HepG2 (cell line): ENCODE data around the gene CD248. TPM values are rescaled to one million over a fixed set of nuclear protein-coding genes. Genes with fewer than 3 reads are reported as not detected.

Experiments used
- AGO1 ChIP-seq: fragments of 200-400 bp; formaldehyde crosslinking; IDR thresholded peaks from 2 replicates; pipeline ENCODE4 v1.6.1; 2017; ENCODE audit warnings: mild to moderate bottlenecking, low read depth, low read length, moderate library complexity; ENCODE audit not compliant: poor library complexity, severe bottlenecking
- EED ChIP-seq: sonication (generic); formaldehyde crosslinking; IDR thresholded peaks from 2 replicates; pipeline ENCODE4 v1.5.0; 2020; ENCODE audit warnings: mild to moderate bottlenecking, missing genetic modification reagents
- FOXK2 ChIP-seq: fragments of 450-650 bp; IDR thresholded peaks from 2 replicates; pipeline ENCODE4 v1.6.1; 2016
- GFI1 ChIP-seq: sonication (generic); formaldehyde crosslinking; IDR thresholded peaks from 2 replicates; pipeline ENCODE4 v1.5.0; 2020; ENCODE audit warnings: missing genetic modification reagents, mild to moderate bottlenecking, borderline replicate concordance
- HES4 ChIP-seq: sonication (generic); formaldehyde crosslinking; IDR thresholded peaks from 2 replicates; pipeline ENCODE4 v1.9.0; 2021; ENCODE audit warnings: mild to moderate bottlenecking, missing genetic modification reagents, borderline replicate concordance
- KMT2A ChIP-seq: sonication (generic); formaldehyde crosslinking; IDR thresholded peaks from 2 replicates; pipeline ENCODE4 v1.4.0; 2020; ENCODE audit warnings: missing genetic modification reagents
- MTA1 ChIP-seq: sonication (generic); formaldehyde crosslinking; IDR thresholded peaks from 2 replicates; pipeline ENCODE4 v1.4.0; 2020; ENCODE audit warnings: missing genetic modification reagents, mild to moderate bottlenecking, borderline replicate concordance
- MTERF4 ChIP-seq: sonication (generic); formaldehyde crosslinking; IDR thresholded peaks from 2 replicates; pipeline ENCODE4 v1.8.0; 2023; ENCODE audit warnings: mild to moderate bottlenecking, missing genetic modification reagents
- MYC ChIP-seq: sonication (generic); formaldehyde crosslinking; IDR thresholded peaks from 2 replicates; pipeline ENCODE4 v1.9.0; 2021; ENCODE audit warnings: missing genetic modification reagents, borderline replicate concordance
- PAF1 ChIP-seq: IDR thresholded peaks from 2 replicates; pipeline ENCODE4 v1.6.1; 2016; ENCODE audit warnings: missing genetic modification reagents, missing compliant biosample characterization
- RAD21 ChIP-seq: fragments of 450-650 bp; formaldehyde crosslinking; IDR thresholded peaks from 2 replicates; pipeline ENCODE4 v1.5.0; 2020; ENCODE audit warnings: mild to moderate bottlenecking
- RFX1 ChIP-seq: fragments of 450-650 bp; IDR thresholded peaks from 2 replicates; pipeline ENCODE4 v1.6.1; 2017
- RFX5 ChIP-seq: IDR thresholded peaks from 2 replicates; pipeline ENCODE4 v1.6.1; 2011; ENCODE audit warnings: low read depth, low read length, improper control_type of control experiment
- SALL1 ChIP-seq: sonication (generic); formaldehyde crosslinking; IDR thresholded peaks from 2 replicates; pipeline ENCODE4 v1.8.0; 2022; ENCODE audit warnings: mild to moderate bottlenecking, missing genetic modification reagents
- SALL2 ChIP-seq: sonication (generic); formaldehyde crosslinking; IDR thresholded peaks from 2 replicates; pipeline ENCODE4 v1.8.1; 2023; ENCODE audit warnings: mild to moderate bottlenecking, missing genetic modification reagents, inconsistent platforms
- SMAD9 ChIP-seq: sonication (generic); formaldehyde crosslinking; IDR thresholded peaks from 2 replicates; pipeline ENCODE4 v1.5.1; 2020; ENCODE audit warnings: mild to moderate bottlenecking, missing genetic modification reagents
- SP140L ChIP-seq: sonication (generic); formaldehyde crosslinking; IDR thresholded peaks from 2 replicates; pipeline ENCODE4 v1.4.0; 2020; ENCODE audit warnings: missing genetic modification reagents, borderline replicate concordance
- UBTF ChIP-seq: sonication (generic); formaldehyde crosslinking; IDR thresholded peaks from 2 replicates; pipeline ENCODE4 v1.4.0; 2020; ENCODE audit warnings: mild to moderate bottlenecking, missing genetic modification reagents
- ZBTB7A ChIP-seq: sonication (generic); formaldehyde crosslinking; IDR thresholded peaks from 2 replicates; pipeline ENCODE4 v1.8.0; 2022; ENCODE audit warnings: mild to moderate bottlenecking, missing genetic modification reagents
- ZNF441 ChIP-seq: sonication (generic); formaldehyde crosslinking; IDR thresholded peaks from 2 replicates; pipeline ENCODE4 v1.7.0; 2021; ENCODE audit warnings: missing genetic modification reagents, borderline replicate concordance
- ZNF547 ChIP-seq: sonication (generic); formaldehyde crosslinking; IDR thresholded peaks from 2 replicates; pipeline ENCODE4 v1.5.1; 2020; ENCODE audit warnings: mild to moderate bottlenecking, missing genetic modification reagents
- ZNF839 ChIP-seq: sonication (generic); formaldehyde crosslinking; IDR thresholded peaks from 2 replicates; pipeline ENCODE4 v1.4.0; 2020; ENCODE audit warnings: missing genetic modification reagents, mild to moderate bottlenecking, borderline replicate concordance
- ZSCAN20 ChIP-seq: sonication (generic); formaldehyde crosslinking; IDR thresholded peaks from 2 replicates; pipeline ENCODE4 v1.4.0; 2020; ENCODE audit warnings: missing genetic modification reagents, mild to moderate bottlenecking, borderline replicate concordance
- polyA plus RNA-seq, 8 experiments: library from polyadenylated mRNA; depleted of rRNA in 3 of 8; stranded (reverse) in 7 of 8; unstranded in 1 of 8; fragments of >200 nt; fragmentation: Illumina TruSeq in 4 of 8; extraction: Trizol in 4 of 8; gene quantifications; 2 replicates each; pipeline versions ENCODE4 v1.2.1 to v1.2.3, GENCODE V29; 2011 to 2016; ENCODE audit warnings: low read depth in 4 of 8, missing spikeins in 1 of 8, mixed read lengths in 1 of 8; ENCODE audit not compliant: insufficient read depth in 1 of 8
- total RNA-seq, 5 experiments: library from RNA; depleted of rRNA; stranded (reverse); fragments of >200 nt; fragmentation: Illumina TruSeq; extraction: Trizol; gene quantifications; 2 replicates each; pipeline ENCODE4 v1.2.3, GENCODE V29; 2016; ENCODE audit warnings: low read depth in 1 of 5
- TF ChIP-seq, protein P1 (sequence below): sonication (generic); formaldehyde crosslinking; IDR thresholded peaks from 2 replicates; pipeline ENCODE4 v1.4.0; 2020; ENCODE audit warnings: missing genetic modification reagents

The CD248 gene
- total and polyA plus RNA-seq, 2 of the 13 experiments (the other 11 are each of a cell fraction or from before 2014, with no cell fraction given), result 0.25 to 0.35 TPM

- no peak for TF ChIP-seq FOXK2
- no peak for TF ChIP-seq MTA1 (CRISPR knock-in tag)
- peak; percentile 66; the same call in 1 of the 2 replicates for TF ChIP-seq MTERF4 (CRISPR knock-in tag)
- TF ChIP-seq ZBTB7A (CRISPR knock-in tag), result 0 out of 2 replicates have a peak, but pooled peaks have one; percentile 18
- no peak for TF ChIP-seq RFX1
- peak; percentile 76; the same call in 1 of the 2 replicates for TF ChIP-seq ZNF839 (CRISPR knock-in tag)
- peak; percentile 40 for TF ChIP-seq AGO1
- TF ChIP-seq MYC (CRISPR knock-in tag), result peak; percentile 67
- peak; percentile 37 for TF ChIP-seq EED (CRISPR knock-in tag)
- no peak for TF ChIP-seq ZNF441 (CRISPR knock-in tag)
- peak; percentile 40; the same call in 1 of the 2 replicates for TF ChIP-seq KMT2A
- TF ChIP-seq, protein P1, sequence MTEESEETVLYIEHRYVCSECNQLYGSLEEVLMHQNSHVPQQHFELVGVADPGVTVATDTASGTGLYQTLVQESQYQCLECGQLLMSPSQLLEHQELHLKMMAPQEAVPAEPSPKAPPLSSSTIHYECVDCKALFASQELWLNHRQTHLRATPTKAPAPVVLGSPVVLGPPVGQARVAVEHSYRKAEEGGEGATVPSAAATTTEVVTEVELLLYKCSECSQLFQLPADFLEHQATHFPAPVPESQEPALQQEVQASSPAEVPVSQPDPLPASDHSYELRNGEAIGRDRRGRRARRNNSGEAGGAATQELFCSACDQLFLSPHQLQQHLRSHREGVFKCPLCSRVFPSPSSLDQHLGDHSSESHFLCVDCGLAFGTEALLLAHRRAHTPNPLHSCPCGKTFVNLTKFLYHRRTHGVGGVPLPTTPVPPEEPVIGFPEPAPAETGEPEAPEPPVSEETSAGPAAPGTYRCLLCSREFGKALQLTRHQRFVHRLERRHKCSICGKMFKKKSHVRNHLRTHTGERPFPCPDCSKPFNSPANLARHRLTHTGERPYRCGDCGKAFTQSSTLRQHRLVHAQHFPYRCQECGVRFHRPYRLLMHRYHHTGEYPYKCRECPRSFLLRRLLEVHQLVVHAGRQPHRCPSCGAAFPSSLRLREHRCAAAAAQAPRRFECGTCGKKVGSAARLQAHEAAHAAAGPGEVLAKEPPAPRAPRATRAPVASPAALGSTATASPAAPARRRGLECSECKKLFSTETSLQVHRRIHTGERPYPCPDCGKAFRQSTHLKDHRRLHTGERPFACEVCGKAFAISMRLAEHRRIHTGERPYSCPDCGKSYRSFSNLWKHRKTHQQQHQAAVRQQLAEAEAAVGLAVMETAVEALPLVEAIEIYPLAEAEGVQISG, result peak; percentile 21; the same call in 1 of the 2 replicates
- peak; percentile 67; the same call in 1 of the 2 replicates for TF ChIP-seq SMAD9 (CRISPR knock-in tag)
- peak; percentile 56; the same call in 1 of the 2 replicates for TF ChIP-seq HES4
- TF ChIP-seq GFI1, result peak; percentile 31; the same call in 1 of the 2 replicates
- peak; percentile 51; the same call in 1 of the 2 replicates for TF ChIP-seq ZSCAN20 (CRISPR knock-in tag)
- 0 out of 2 replicates have a peak, but pooled peaks have one; percentile 46 for TF ChIP-seq SALL1 (CRISPR knock-in tag)
- TF ChIP-seq RFX5, result no peak
- TF ChIP-seq RAD21 (CRISPR knock-in tag), result no peak
- no peak for TF ChIP-seq PAF1
- peak; percentile 47; the same call in 1 of the 2 replicates for TF ChIP-seq ZNF547 (CRISPR knock-in tag)
- TF ChIP-seq SALL2 (CRISPR knock-in tag), result 0 out of 2 replicates have a peak, but pooled peaks have one; percentile 37
- peak; percentile 59 for TF ChIP-seq UBTF
- TF ChIP-seq SP140L (CRISPR knock-in tag), result no peak
Observed at GRCh38 chr11:66346476-66347424, 29.9 kb upstream of the CD248 start (continued).
